Hippocampal formation (tissue), 2 donors: Measurements from ENCODE around the gene SLAMF8.

Experiments
- DNase-seq, 2 donors: peaks; one replicate each; lab custom pipeline; 2025; lab: John Stamatoyannopoulos, UW

Gene SLAMF8

GRCh38 chr1:159826441-159827101 lies at the start of gene SLAMF8:
Gene SLAMF8, plus strand, starts transcription at chr1:159826873. Its CDS starts 26 bp downstream, at chr1:159826899.
- DNase-seq: peak in 1 of 2 donors; percentile 10

DNA sequence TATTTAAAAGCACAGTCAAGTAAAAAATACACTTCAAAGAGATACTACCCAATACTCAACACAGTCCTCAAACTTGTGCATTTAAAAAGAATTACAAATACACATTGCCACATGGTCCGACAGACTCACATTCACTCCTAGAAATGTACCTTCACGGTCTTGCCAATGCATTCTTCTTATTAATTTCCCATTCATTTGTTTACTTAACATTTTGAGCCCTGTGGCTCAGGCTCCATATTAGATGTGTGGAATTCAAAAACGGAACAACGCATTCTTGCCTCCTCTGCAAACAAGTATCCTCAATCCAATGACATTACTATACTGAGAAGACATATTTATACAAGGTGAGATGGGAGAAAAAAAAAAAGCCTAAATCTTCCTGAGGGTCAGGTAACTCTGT lies 48.4 kb upstream of the SLAMF8 start:
- DNase-seq: no peak

GRCh38 chr1:159779403-159779851 lies 47.2 kb upstream of the SLAMF8 start:
- DNase-seq: no peak

- peak; percentile 96 to 97 for DNase-seq
Measured at GRCh38 chr1:159780583-159781582, 45.8 kb upstream of the SLAMF8 start, which contains the start of gene DUSP23. Gene DUSP23, plus strand, starts transcription at chr1:159780962. Its CDS starts 139 bp downstream, at chr1:159781101.

GRCh38 chr1:159781992-159782391 lies 44.7 kb upstream of the SLAMF8 start:
- no peak for DNase-seq

DNA sequence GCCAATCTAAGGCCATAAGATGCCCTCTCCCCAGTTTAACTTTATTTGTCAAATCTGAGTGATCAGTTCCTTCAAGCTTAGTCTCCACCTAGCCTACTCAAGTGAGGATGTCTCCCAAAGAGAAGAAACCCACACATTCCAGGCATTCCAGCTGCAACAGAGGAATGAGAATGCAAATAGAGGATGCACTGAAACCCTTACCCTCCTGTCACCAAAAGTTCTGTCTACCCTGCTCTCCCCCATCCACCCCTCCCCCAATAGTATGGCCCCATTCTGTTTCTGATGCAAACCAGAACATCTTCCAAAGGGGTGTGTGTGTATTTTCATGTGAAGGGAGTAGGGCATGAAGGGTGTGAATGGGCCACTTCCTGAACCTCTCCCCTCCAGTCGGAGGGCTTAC lies 42.9 kb upstream of the SLAMF8 start:
- DNase-seq: no peak

DNA sequence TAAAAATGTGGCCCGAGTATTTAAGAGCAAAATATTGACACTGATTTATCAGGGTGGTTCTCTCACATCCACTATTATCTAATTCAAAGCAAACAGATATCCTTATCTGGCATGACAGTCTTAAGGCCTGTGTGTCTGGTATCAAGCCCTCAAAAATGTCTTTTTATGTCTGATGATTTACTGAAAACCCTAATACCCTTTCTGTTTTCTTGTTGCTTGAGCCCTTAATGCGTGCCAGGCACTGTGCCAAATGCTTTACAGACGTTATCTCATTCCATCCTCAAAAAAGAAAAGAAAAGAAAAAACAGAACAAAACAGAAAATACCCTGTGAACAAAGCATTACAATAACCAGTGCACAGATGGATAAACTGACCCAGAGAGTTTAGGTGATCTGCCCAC lies 40.2 kb upstream of the SLAMF8 start:
- DNase-seq: no peak

- DNase-seq: no peak
Measured at GRCh38 chr1:159786966-159787365, 39.7 kb upstream of the SLAMF8 start.

DNA sequence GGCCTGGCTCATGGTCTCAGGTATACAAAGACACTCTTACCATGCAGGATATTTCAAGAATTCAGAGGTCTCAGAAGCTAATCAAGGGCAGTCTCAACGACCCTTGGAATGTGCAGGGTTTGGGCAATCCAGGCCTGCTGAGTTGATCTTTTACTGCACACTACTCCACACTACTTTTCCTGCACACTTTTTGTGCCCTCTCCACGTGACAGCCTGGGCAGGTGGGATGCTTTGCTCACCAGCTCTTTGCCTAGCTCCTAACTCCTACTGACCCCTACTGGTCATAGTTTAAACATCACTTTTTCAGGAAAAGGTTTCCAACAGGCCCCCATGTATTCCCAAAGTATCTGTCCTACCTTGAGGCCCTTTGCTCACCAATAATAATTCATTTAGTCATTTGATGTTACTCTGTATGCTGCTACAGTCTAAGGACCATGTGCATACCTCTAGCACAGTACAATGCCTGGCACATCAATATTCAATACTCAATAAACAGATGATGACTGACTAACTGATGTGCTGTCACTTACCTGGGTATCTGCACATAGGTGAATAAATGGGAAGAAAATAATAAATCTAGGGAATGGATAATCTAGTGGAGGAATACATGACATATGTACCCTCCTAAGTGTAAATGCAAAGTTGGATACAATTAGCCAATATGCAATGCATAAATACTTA lies 36.3 kb upstream of the SLAMF8 start:
- DNase-seq: no peak

DNA sequence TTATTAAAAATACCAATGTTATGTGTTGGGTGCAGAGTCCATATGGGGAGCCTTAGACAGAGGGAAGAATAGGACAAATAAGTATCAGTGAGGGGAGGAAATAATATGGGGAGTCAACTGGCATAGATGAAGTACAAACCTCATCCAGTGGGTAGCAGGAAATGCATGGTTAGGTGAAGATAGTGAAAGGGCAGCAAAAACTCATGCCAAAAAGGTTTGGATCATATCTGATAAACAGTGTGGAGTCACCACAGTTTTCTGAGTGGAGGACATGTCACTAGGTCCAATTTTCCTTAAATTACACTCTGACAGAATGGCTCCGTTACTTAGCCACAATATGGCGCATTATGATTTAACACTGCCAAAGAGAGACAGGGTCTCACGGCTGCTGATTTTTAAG lies 35.6 kb upstream of the SLAMF8 start:
- DNase-seq: no peak

GRCh38 chr1:159791461-159791860 lies 35.2 kb upstream of the SLAMF8 start:
- no peak for DNase-seq

DNA sequence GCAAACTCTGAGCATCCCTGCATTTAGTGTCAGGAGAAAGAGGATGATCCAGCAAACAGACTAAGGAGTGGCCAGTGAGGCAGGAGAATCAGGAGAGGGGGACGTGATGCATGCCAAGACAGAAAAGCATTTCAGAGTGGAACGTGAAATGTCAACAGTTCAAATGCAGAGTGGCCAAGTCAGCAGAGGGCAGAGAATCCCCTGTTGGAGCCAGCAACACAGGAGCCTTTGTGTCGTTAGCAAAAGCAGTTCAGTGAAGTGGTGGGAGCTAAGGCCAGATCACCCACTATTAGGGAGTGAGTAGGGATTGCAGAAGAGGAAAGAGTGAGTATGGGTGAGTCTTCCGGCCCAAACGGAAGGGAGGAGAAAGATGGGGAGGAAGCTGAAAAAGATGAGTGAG lies 31.1 kb upstream of the SLAMF8 start:
- no peak for DNase-seq

GRCh38 chr1:159798893-159799292 lies 27.8 kb upstream of the SLAMF8 start:
- DNase-seq: peak; percentile 27 to 48

GRCh38 chr1:159799446-159799985 lies 27.2 kb upstream of the SLAMF8 start:
- no peak for DNase-seq

DNA sequence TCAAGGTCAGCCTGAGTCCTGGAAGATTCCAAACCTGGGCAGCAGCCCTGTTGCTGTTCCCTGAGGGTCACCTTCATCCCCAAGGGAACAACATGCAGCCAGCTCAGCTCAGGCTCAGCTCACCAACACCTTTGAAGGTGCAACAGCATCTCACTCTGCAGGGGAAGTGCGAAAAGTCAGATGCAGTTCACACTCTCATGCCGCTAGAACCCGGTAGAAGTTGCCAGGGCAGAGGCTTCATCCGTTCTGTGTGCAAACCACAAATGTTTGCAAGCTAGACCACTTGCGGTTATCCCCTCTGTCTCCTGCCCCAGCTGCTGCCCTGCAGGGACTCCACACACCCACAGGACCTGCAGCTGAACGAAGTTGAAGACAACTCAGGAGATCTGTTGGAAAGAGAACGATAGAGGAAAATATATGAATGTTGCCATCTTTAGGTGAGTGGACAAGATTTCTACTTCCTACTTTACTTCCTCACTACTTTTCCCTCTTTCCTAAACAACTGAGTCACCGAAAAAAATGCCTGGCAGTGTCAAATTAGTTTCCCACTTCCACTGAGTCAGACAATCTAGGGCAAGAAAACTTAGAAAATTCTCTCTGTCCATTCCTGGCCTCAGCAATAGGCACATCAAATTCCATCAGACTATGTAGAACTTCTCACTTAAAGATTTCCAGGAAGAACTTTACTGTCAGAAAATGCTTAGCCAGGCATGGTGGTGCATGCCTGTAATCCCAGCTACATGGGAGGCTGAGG lies 26.3 kb upstream of the SLAMF8 start:
- no peak for DNase-seq

DNA sequence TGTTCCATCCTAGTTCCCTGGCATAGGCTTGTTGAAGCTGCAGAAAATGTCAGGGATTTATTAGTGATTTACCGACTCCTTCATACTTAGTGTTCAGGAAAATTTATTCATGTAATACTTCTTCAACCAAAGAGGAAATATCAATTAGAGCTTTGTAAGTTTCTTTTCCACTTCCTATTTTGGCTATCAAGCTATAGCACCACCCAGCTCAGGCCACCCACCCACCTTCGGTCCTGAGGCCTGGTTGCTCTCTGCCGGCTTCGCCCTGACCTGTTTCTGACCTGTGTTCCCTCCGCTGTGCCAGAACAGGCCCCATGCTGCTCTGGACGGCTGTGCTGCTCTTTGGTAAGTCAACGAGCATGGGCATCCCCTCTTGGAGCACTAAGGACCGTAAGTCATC lies 24.6 kb upstream of the SLAMF8 start, which contains the start of gene FCRL6:
TSS of gene FCRL6 (plus strand) at position 250 of the 400 bp plus-strand sequence. CDS start at position 315, 65 bp downstream.
- DNase-seq: no peak

GRCh38 chr1:159803956-159804689 lies 22.6 kb upstream of the SLAMF8 start:
- DNase-seq: no peak

DNA sequence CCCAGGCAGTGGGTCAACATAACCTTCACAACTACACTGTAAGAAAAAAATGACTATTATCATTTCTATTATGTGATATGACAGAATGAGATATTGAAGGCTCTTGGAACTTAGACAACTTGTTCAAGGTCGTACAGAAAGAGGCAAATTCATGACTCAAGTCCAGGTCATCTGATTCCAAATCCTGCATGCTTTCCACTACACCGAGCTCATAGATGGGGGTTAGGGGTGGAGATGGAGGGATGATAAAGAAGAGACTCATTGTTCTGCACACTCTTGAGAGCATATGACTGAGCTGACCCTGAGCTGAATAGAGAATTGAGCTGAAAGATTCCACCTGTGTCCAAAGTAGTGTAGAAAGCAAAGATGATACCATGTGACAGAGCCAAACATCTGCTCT lies 21.7 kb upstream of the SLAMF8 start:
- DNase-seq: no peak

DNA sequence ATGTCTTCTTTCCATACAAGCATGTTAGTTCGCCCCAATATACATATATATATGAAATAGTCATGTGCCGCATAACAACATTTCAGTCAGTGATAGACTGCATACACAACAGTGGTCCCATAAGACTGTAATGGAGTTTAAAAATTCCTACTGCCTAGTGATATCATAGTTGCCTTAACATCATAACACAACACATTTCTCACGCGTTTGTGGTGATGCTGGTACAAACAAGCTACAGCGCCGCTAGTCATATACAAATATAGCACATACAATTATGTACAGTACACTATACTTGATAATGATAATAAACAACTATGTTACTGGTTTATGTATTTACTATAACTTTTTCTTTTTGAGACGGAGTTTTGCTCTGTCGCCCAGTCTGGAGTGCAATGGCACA lies 10.7 kb upstream of the SLAMF8 start:
- DNase-seq: no peak

DNA sequence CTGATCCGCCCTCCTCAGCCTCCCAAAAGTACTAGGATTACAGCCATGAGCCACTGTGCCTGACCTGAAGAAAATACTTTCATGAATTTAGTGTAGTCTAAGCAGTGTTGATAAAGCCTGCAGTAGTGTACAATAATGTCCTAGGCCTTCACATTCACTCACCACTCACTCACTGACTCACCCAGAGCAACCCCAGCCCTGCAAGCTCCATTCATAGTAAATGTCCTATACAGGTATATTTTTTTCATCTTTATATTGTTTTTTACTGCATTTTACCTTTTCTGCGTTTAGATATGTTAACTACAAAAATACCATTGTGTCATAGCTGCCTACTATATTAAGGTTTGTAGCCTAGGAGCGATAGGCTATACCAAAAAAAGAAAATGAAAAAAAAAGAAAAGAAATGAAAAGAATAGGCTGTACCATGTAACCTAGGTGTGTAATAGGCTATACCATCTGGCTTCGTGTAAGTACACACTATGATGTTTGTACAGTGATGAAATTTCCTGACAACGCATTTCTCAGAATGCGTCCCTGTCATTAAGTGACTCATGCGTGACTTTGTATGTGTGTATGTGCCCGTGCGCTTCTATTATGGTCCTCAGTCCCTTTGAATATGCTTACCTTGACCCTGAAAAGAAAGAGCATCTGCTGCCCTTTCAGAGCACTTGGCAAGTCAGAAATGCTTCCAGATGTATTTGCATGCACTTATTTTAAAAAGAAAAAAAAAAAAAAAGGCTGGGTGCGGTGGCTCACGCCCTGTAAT lies 9.2 kb upstream of the SLAMF8 start:
- no peak for DNase-seq
